Erythroblast (primary cell): Measurements from ENCODE around the gene PDK4.

Source experiments
- GATA1 ChIP-seq: IDR thresholded peaks from 2 replicates; pipeline ENCODE4 v1.6.1; 2011; ENCODE audit warnings: low read depth, mild to moderate bottlenecking, control low read depth, low read length, moderate library complexity
- POLR2A ChIP-seq: IDR thresholded peaks from 2 replicates; pipeline ENCODE4 v1.6.1; 2011; ENCODE audit warnings: mild to moderate bottlenecking, low read length

GRCh38 chr7:95611224-95611623 lies 14.9 kb upstream of the PDK4 start:
- TF ChIP-seq POLR2A (no peak), GATA1 (no peak)
